HG03095 (cell line): ENCODE results near the gene YY2.
"Not testable (repeated sequence)": the region's sequence is repeated elsewhere in the genome, so short reads cannot be mapped to it uniquely, and the experiment has no call there.

Experiments
- ATAC-seq: cut with Tn5 transposase; IDR thresholded peaks from one replicate; pipeline ENCODE4 v1.9.1; 2021; ENCODE audit warnings: moderate library complexity; ENCODE audit not compliant: unreplicated experiment

YY2 gene

GRCh38 chrX:21855937-21856415 is at the start of gene YY2:
TSS of gene YY2 (plus strand) at chrX:21855987. CDS start at chrX:21856485, 498 bp downstream.
- ATAC-seq, result no peak

- ATAC-seq, result no peak
Observed at GRCh38 chrX:21806691-21807090, 49.1 kb upstream of the YY2 start.

- ATAC-seq, result no peak
Observed at GRCh38 chrX:21811832-21812231, 44.0 kb upstream of the YY2 start.

GRCh38 chrX:21812628-21813027 is 43.2 kb upstream of the YY2 start:
- no peak for ATAC-seq

GRCh38 chrX:21813612-21814368 is 42.0 kb upstream of the YY2 start:
- ATAC-seq, result no peak

GRCh38 chrX:21816136-21816535 is 39.7 kb upstream of the YY2 start:
- no peak for ATAC-seq

GRCh38 chrX:21820170-21820569 is 35.6 kb upstream of the YY2 start:
- ATAC-seq, result not testable (repeated sequence)

- no peak for ATAC-seq
Observed at GRCh38 chrX:21821875-21822274, 33.9 kb upstream of the YY2 start.

- ATAC-seq, result no peak
Observed at GRCh38 chrX:21831496-21831895, 24.3 kb upstream of the YY2 start.

- ATAC-seq, result no peak
Observed at GRCh38 chrX:21837056-21837455, 18.7 kb upstream of the YY2 start.

GRCh38 chrX:21838937-21839333 is 16.9 kb upstream of the YY2 start:
- peak; percentile 2 for ATAC-seq

- ATAC-seq, result peak; percentile 81
Observed at GRCh38 chrX:21839334-21840192, 16.2 kb upstream of the YY2 start, which contains the start of gene MBTPS2. TSS of gene MBTPS2 (plus strand) at chrX:21839617. CDS start at chrX:21839735, 118 bp downstream.

GRCh38 chrX:21840193-21840545 is 15.6 kb upstream of the YY2 start:
- no peak for ATAC-seq

- no peak for ATAC-seq
Observed at GRCh38 chrX:21843179-21843578, 12.6 kb upstream of the YY2 start.

- no peak for ATAC-seq
Observed at GRCh38 chrX:21845096-21845495, 10.7 kb upstream of the YY2 start.

- ATAC-seq, result no peak
Observed at GRCh38 chrX:21847342-21847741, 8.4 kb upstream of the YY2 start.

- ATAC-seq, result no peak
Observed at GRCh38 chrX:21853578-21853977, 2.2 kb upstream of the YY2 start.

- ATAC-seq, result no peak
Observed at GRCh38 chrX:21856504-21856903, 717 bp downstream of the YY2 start.

GRCh38 chrX:21863241-21863640 is 7.5 kb downstream of the YY2 start:
- no peak for ATAC-seq

- ATAC-seq, result no peak
Observed at GRCh38 chrX:21865436-21865835, 9.6 kb downstream of the YY2 start.

GRCh38 chrX:21870494-21870893 is 14.7 kb downstream of the YY2 start:
- ATAC-seq, result no peak
